Muscle of back (tissue), 11 donors: ENCODE results near the gene LONP2. TPM values are rescaled to one million over a fixed set of nuclear protein-coding genes. Genes with fewer than 3 reads are reported as not detected.
"Not testable (repeated sequence)": the region's sequence is repeated elsewhere in the genome, so short reads cannot be mapped to it uniquely, and the experiment has no call there.

Experiments
- DNase-seq, 3 donors: peaks; one replicate each; pipeline versions ENCODE4 v3.0.0 to v3.0.0-alpha.2; 2013
- polyA plus RNA-seq, 10 donors: library from polyadenylated mRNA; unstranded; fragments of 120-200 nt; gene quantifications; one replicate each; pipeline ENCODE4 v1.2.1, GENCODE V29; 2013; ENCODE audit not compliant: insufficient read length in 10 of 10

LONP2 gene
- polyA plus RNA-seq, 10 donors, result 34.1 to 56.1 (median 44.2) TPM

GRCh38 chr16:48366165-48367093 is 122.3 kb downstream of the LONP2 start:
- DNase-seq, result peak in 2 of 3 donors; percentile 41 to 73

- DNase-seq, result no peak
These were observed 123.4 kb downstream of the LONP2 start for GRCh38 chr16:48367441-48368049.

- DNase-seq, result no peak
These were observed 125.7 kb downstream of the LONP2 start for GRCh38 chr16:48369765-48370164.

GRCh38 chr16:48370229-48370628 is 126.1 kb downstream of the LONP2 start:
- DNase-seq, result no peak

- not testable (repeated sequence) for DNase-seq
These were observed 126.7 kb downstream of the LONP2 start for GRCh38 chr16:48370668-48371392.

GRCh38 chr16:48371393-48371780 is 127.3 kb downstream of the LONP2 start:
- no peak for DNase-seq

GRCh38 chr16:48372744-48373143 is 128.6 kb downstream of the LONP2 start:
- no peak for DNase-seq

- DNase-seq, result no peak
These were observed 129.3 kb downstream of the LONP2 start for GRCh38 chr16:48373258-48374029.

GRCh38 chr16:48374255-48374654 is 130.2 kb downstream of the LONP2 start:
- no peak for DNase-seq

GRCh38 chr16:48377301-48377700 is 133.2 kb downstream of the LONP2 start:
- DNase-seq, result not testable (repeated sequence)

- DNase-seq, result no peak
These were observed 134.2 kb downstream of the LONP2 start for GRCh38 chr16:48378276-48378675.

- no peak for DNase-seq
These were observed 134.7 kb downstream of the LONP2 start for GRCh38 chr16:48378836-48379235.

- no peak for DNase-seq
These were observed 137.1 kb downstream of the LONP2 start for GRCh38 chr16:48381201-48381600.

GRCh38 chr16:48382131-48382530 is 138.0 kb downstream of the LONP2 start:
- DNase-seq, result no peak

- DNase-seq, result peak in 1 of 3 donors; percentile 32
These were observed 139.1 kb downstream of the LONP2 start for GRCh38 chr16:48383009-48383876.

GRCh38 chr16:48383877-48384519 is 139.9 kb downstream of the LONP2 start:
- peak; percentile 27 to 86 (median 32) for DNase-seq

- peak in 2 of 3 donors; percentile 49 to 79 for DNase-seq
These were observed 140.6 kb downstream of the LONP2 start for GRCh38 chr16:48384520-48385252.

GRCh38 chr16:48385253-48386150 is 141.4 kb downstream of the LONP2 start, which contains the start of gene SIAH1:
TSS of gene SIAH1 (minus strand) at chr16:48385413. CDS start at chr16:48362428, 22,985 bp downstream.
- peak; percentile 88 to 95 (median 91) for DNase-seq
